ENCODE data around the gene SH3BGRL2. TPM values are rescaled to one million over a fixed set of nuclear protein-coding genes. Genes with fewer than 3 reads are reported as not detected.

SH3BGRL2 gene
- total RNA-seq, 1 experiment from 2014 or later, result 7.1 TPM

DNA sequence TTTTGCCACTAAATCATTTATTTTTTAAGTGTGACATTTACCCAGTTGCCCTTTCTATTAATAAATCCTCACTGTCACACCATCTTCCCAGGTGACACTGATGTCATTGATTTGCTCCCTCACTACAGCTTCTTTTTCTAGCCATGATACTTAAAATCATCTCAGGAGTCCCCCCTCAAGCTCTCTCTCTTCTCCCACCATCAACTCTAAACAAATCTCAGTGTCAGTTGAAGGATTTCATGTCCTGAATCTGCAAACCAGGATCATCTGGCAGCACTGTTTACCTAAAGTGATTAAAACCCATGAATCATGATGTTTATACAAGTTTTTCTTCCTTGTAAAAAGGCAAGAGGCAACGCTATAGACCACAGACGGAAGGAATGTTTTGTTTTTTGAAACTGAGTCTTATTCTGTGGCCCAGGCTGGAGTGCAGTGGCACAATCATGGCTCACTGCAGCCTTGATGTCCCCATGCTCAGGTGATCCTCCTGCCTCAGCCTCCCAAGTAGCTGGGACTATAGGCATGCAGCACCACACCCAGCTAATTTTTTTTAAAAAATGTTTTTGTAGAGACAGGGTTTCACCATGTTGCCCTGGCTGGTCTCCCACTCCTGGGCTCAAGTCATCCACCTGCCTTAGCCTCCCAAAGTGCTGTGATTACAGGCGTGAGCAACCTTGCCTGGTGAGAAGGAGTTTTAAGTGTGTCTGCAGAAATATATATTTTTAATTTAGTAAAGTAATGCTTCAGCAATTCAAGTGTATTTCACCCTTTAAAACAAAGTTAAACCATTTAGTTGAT, 30.1 kb upstream of the SH3BGRL2 start:
- H3K36me3 Mint-ChIP-seq (ENCODE audit: insufficient read depth, unreplicated experiment), result no peaks in the 10 kb centered on the region
- CTCF ChIA-PET, result interaction anchor here (0.6 to 1.1 kb wide), 6 partner anchors 15 to 113 kb away, joined by 3 to 4 read pairs (median 3); no protein-coding TSS in a partner anchor
- intact Hi-C loops (cut with micrococcal nuclease), result no loop called here
- DNase-seq (ENCODE audit: unreplicated experiment), result peak; percentile 53
- no peaks in the 10 kb centered on the region for H3K9me3 Mint-ChIP-seq (ENCODE audit: unreplicated experiment)
- TF ChIP-seq, protein P1, sequence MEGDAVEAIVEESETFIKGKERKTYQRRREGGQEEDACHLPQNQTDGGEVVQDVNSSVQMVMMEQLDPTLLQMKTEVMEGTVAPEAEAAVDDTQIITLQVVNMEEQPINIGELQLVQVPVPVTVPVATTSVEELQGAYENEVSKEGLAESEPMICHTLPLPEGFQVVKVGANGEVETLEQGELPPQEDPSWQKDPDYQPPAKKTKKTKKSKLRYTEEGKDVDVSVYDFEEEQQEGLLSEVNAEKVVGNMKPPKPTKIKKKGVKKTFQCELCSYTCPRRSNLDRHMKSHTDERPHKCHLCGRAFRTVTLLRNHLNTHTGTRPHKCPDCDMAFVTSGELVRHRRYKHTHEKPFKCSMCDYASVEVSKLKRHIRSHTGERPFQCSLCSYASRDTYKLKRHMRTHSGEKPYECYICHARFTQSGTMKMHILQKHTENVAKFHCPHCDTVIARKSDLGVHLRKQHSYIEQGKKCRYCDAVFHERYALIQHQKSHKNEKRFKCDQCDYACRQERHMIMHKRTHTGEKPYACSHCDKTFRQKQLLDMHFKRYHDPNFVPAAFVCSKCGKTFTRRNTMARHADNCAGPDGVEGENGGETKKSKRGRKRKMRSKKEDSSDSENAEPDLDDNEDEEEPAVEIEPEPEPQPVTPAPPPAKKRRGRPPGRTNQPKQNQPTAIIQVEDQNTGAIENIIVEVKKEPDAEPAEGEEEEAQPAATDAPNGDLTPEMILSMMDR (IDR thresholded peaks at IDR 0.05; ENCODE audit: unreplicated experiment), result no peak
- no TSS peak for BruUV-seq (replicated peaks)
- no peak overlapping the region for H3K4me3 Mint-ChIP-seq (ENCODE audit: unreplicated experiment)
- H3K27me3 Mint-ChIP-seq (ENCODE audit: insufficient read depth, unreplicated experiment), result no peaks in the 10 kb centered on the region
- POLR2A ChIA-PET, result no interaction called here
- H3K4me1 Mint-ChIP-seq (ENCODE audit: insufficient read depth, unreplicated experiment), result peaks cover 11% of the 10 kb centered on the region
- H3K27ac Mint-ChIP-seq (ENCODE audit: low read depth, unreplicated experiment), result peak overlapping the region; percentile 17

GRCh38 chr6:79602859-79603258, 28.3 kb upstream of the SH3BGRL2 start:
- ChIA-PET POLR2A (no interaction called here), CTCF (interaction anchor here (0.7 kb wide), 1 partner anchor 172 kb away, joined by 3 read pairs; no protein-coding TSS in a partner anchor)
- no peak overlapping the region for H3K4me3 Mint-ChIP-seq (ENCODE audit: unreplicated experiment)
- H3K4me1 Mint-ChIP-seq (ENCODE audit: insufficient read depth, unreplicated experiment), result peaks cover 11% of the 10 kb centered on the region
- no peaks in the 10 kb centered on the region for H3K27me3 Mint-ChIP-seq (ENCODE audit: insufficient read depth, unreplicated experiment)
- BruUV-seq (replicated peaks), result no TSS peak
- intact Hi-C loops (cut with micrococcal nuclease), result no loop called here
- no peak overlapping the region for H3K27ac Mint-ChIP-seq (ENCODE audit: low read depth, unreplicated experiment)
- no peaks in the 10 kb centered on the region for H3K9me3 Mint-ChIP-seq (ENCODE audit: unreplicated experiment)
- H3K36me3 Mint-ChIP-seq (ENCODE audit: insufficient read depth, unreplicated experiment), result no peaks in the 10 kb centered on the region
- no peak for DNase-seq (ENCODE audit: unreplicated experiment)
- TF ChIP-seq, protein P1 (IDR thresholded peaks at IDR 0.05; ENCODE audit: unreplicated experiment), result no peak

GRCh38 chr6:79604583-79605037, 26.5 kb upstream of the SH3BGRL2 start:
- no TSS peak for BruUV-seq (replicated peaks)
- Mint-ChIP-seq H3K27me3 (ENCODE audit: insufficient read depth, unreplicated experiment) (no peaks in the 10 kb centered on the region), H3K27ac (ENCODE audit: low read depth, unreplicated experiment) (no peak overlapping the region), H3K4me3 (ENCODE audit: unreplicated experiment) (no peak overlapping the region), H3K9me3 (ENCODE audit: unreplicated experiment) (no peaks in the 10 kb centered on the region), H3K4me1 (ENCODE audit: insufficient read depth, unreplicated experiment) (peaks cover 11% of the 10 kb centered on the region), H3K36me3 (ENCODE audit: insufficient read depth, unreplicated experiment) (no peaks in the 10 kb centered on the region)
- TF ChIP-seq, protein P1 (IDR thresholded peaks at IDR 0.05; ENCODE audit: unreplicated experiment), result no peak
- POLR2A ChIA-PET, result no interaction called here
- intact Hi-C loops (cut with micrococcal nuclease), result no loop called here
- CTCF ChIA-PET, result interaction anchor here (0.6 kb wide), 1 partner anchor 64 kb away, joined by 3 read pairs; no protein-coding TSS in a partner anchor
- peak; percentile 19 for DNase-seq (ENCODE audit: unreplicated experiment)

- H3K9me3 Mint-ChIP-seq (ENCODE audit: unreplicated experiment), result no peaks in the 10 kb centered on the region
- BruUV-seq (replicated peaks), result no TSS peak
- no peak overlapping the region for H3K4me3 Mint-ChIP-seq (ENCODE audit: unreplicated experiment)
- H3K36me3 Mint-ChIP-seq (ENCODE audit: insufficient read depth, unreplicated experiment), result no peaks in the 10 kb centered on the region
- ChIA-PET CTCF (no interaction called here), POLR2A (no interaction called here)
- H3K27ac Mint-ChIP-seq (ENCODE audit: low read depth, unreplicated experiment), result no peak overlapping the region
- intact Hi-C loops (cut with micrococcal nuclease), result no loop called here
- no peaks in the 10 kb centered on the region for H3K27me3 Mint-ChIP-seq (ENCODE audit: insufficient read depth, unreplicated experiment)
- TF ChIP-seq, protein P1 (IDR thresholded peaks at IDR 0.05; ENCODE audit: unreplicated experiment), result no peak
- H3K4me1 Mint-ChIP-seq (ENCODE audit: insufficient read depth, unreplicated experiment), result peaks cover 11% of the 10 kb centered on the region
- DNase-seq (ENCODE audit: unreplicated experiment), result no peak
These were observed 26.1 kb upstream of the SH3BGRL2 start for GRCh38 chr6:79605061-79605460.

All from MCF 10A (cell line).